K562 (cell line): ENCODE data around the gene AKR1A1. TPM values are rescaled to one million over a fixed set of nuclear protein-coding genes. Genes with fewer than 3 reads are reported as not detected.

ENCODE experiments used
- CBFA2T3 ChIP-seq: fragments of 450-650 bp; IDR thresholded peaks from 2 replicates; pipeline ENCODE4 v1.6.1; 2017
- E2F8 ChIP-seq: fragments of 450-650 bp; IDR thresholded peaks from 2 replicates; pipeline ENCODE4 v1.7.1; 2018; ENCODE audit warnings: mild to moderate bottlenecking, low read depth; ENCODE audit not compliant: partially characterized antibody
- EHMT2 ChIP-seq: fragments of 450-650 bp; IDR thresholded peaks from 2 replicates; pipeline ENCODE4 v1.6.1; 2018; ENCODE audit warnings: antibody characterized with exemption
- HNRNPLL ChIP-seq: fragments of 200-400 bp; formaldehyde crosslinking; IDR thresholded peaks from 2 replicates; pipeline ENCODE4 v1.6.1; 2017; ENCODE audit warnings: low read length, low read depth, mild to moderate bottlenecking; ENCODE audit not compliant: poor library complexity, severe bottlenecking
- NR3C1 ChIP-seq: sonication (generic); formaldehyde crosslinking; IDR thresholded peaks from 2 replicates; pipeline ENCODE4 v1.8.1; 2022; ENCODE audit warnings: missing genetic modification reagents
- PRDM10 ChIP-seq: fragments of 450-650 bp; IDR thresholded peaks from 2 replicates; pipeline ENCODE4 v1.6.1; 2018; ENCODE audit not compliant: partially characterized antibody
- SAFB ChIP-seq: fragments of 200-400 bp; formaldehyde crosslinking; IDR thresholded peaks from 2 replicates; pipeline ENCODE4 v1.6.1; 2017; ENCODE audit warnings: low read depth, low read length, borderline replicate concordance
- STAG1 ChIP-seq: sonication (generic); formaldehyde crosslinking; IDR thresholded peaks from 2 replicates; pipeline ENCODE4 v1.5.0; 2020; ENCODE audit warnings: missing genetic modification reagents, borderline replicate concordance
- ZBTB12 ChIP-seq: fragments of 250-450 bp; sonication (Bioruptor Pico); IDR thresholded peaks from 2 replicates; pipeline ENCODE4 v1.4.0; 2020
- ZBTB34 ChIP-seq: fragments of 250-450 bp; sonication (Bioruptor Pico); IDR thresholded peaks from 2 replicates; pipeline ENCODE4 v1.8.0; 2021; ENCODE audit warnings: mild to moderate bottlenecking, moderate library complexity
- ZBTB7A ChIP-seq: IDR thresholded peaks from 2 replicates; pipeline ENCODE4 v1.6.1; 2011; ENCODE audit warnings: low read depth, mild to moderate bottlenecking, low read length, moderate library complexity, borderline replicate concordance; ENCODE audit not compliant: control insufficient read depth
- ZNF444 ChIP-seq: fragments of 250-450 bp; sonication (Bioruptor Pico); IDR thresholded peaks from 2 replicates; pipeline ENCODE4 v1.4.0; 2020; ENCODE audit warnings: mild to moderate bottlenecking, moderate library complexity
- polyA plus RNA-seq, 8 experiments: library from polyadenylated mRNA; depleted of rRNA in 4 of 8; stranded (reverse) in 5 of 8; unstranded in 3 of 8; fragments of >200 nt; fragmentation: Nextera tagmentation in 2 of 8; fragmentation: Illumina TruSeq in 1 of 8; extraction: Ambion mirVana in 2 of 8; extraction: Trizol in 1 of 8; gene quantifications; 2 replicates each; pipeline versions ENCODE4 v1.2.1 to v1.2.3, GENCODE V29; 2011 to 2014; ENCODE audit warnings: inconsistent platforms in 1 of 8, missing spikeins in 1 of 8
- total RNA-seq, 7 experiments: library from RNA; depleted of rRNA in 6 of 7; stranded (reverse); fragments of >200 nt in 6 of 7; fragmentation: Illumina TruSeq in 2 of 7; extraction: Trizol in 2 of 7; gene quantifications; 2 replicates each; pipeline versions ENCODE4 v1.2.1 to v1.2.3, GENCODE V29; 2011 to 2021; ENCODE audit warnings: low replicate concordance in 1 of 7

The AKR1A1 gene
- total and polyA plus RNA-seq, 9 of the 15 experiments (the other 6 are each of a cell fraction or from before 2014, with no cell fraction given) = 68.6 to 211 (median 132) TPM

GRCh38 chr1:45584351-45585109 lies 33.9 kb downstream of the AKR1A1 start (continued):
- TF ChIP-seq HNRNPLL (peak; percentile 6), SAFB (0 out of 2 replicates have a peak, but pooled peaks have one; percentile 14), E2F8 (peak; percentile 96), ZBTB7A (peak; percentile 77; the same call in 1 of the 2 replicates), ZBTB12 (CRISPR knock-in tag) (no peak), EHMT2 (no peak), CBFA2T3 (no peak), PRDM10 (peak; percentile 12), ZNF444 (CRISPR knock-in tag) (no peak), ZBTB34 (no peak), NR3C1 (CRISPR knock-in tag) (no peak), STAG1 (CRISPR knock-in tag) (no peak)
